A549 (cell line): ENCODE data around the gene CDC14A.
"Not testable (repeated sequence)": the region's sequence is repeated elsewhere in the genome, so short reads cannot be mapped to it uniquely, and the experiment has no call there.

ENCODE experiments used
- CEBPB ChIP-seq, 2 experiments: fragments of >200 bp in 1 of 2; sonication (Bioruptor Twin) in 1 of 2; formaldehyde crosslinking in 1 of 2; IDR thresholded peaks; 2 replicates each; pipeline ENCODE4 v1.6.1; 2012 to 2016
- EP300 ChIP-seq, 2 experiments: fragments of >200 bp; sonication (Bioruptor Twin); formaldehyde crosslinking; IDR thresholded peaks; 2 replicates in 1 of 2; 3 replicates in 1 of 2; pipeline ENCODE4 v1.6.1; 2016 to 2017
- FOSL2 ChIP-seq, 2 experiments: fragments of 450-650 bp in 1 of 2; fragments of >200 bp in 1 of 2; sonication (Bioruptor Twin) in 1 of 2; formaldehyde crosslinking; IDR thresholded peaks; 2 replicates each; pipeline versions ENCODE4 v1.5.0 to v1.6.1; 2016 to 2020; ENCODE audit warnings: mild to moderate bottlenecking in 1 of 2, moderate library complexity in 1 of 2
- POLR2A ChIP-seq: IDR thresholded peaks from 2 replicates; pipeline ENCODE4 v1.6.1; 2012; ENCODE audit warnings: mild to moderate bottlenecking, low read length
- RCOR1 ChIP-seq: fragments of 150-350 bp; IDR thresholded peaks from 2 replicates; pipeline ENCODE4 v1.6.1; 2014; ENCODE audit warnings: antibody characterized with exemption, low read length, low read depth
- TF ChIP-seq, protein P1 (sequence below): fragments of >200 bp; sonication (Bioruptor Twin); formaldehyde crosslinking; IDR thresholded peaks from 3 replicates; pipeline ENCODE4 v1.5.1; 2016
- TF ChIP-seq, protein P2 (sequence below): IDR thresholded peaks from 2 replicates; pipeline ENCODE4 v1.6.1; 2012

- not testable (repeated sequence) for TF ChIP-seq RCOR1; EP300 (IDR thresholded peaks at IDR 0.05); POLR2A; CEBPB (IDR thresholded peaks at IDR 0.05); FOSL2 (IDR thresholded peaks at IDR 0.05); FOSL2 (CRISPR knock-in tag; IDR thresholded peaks at IDR 0.05)
- TF ChIP-seq, protein P1, sequence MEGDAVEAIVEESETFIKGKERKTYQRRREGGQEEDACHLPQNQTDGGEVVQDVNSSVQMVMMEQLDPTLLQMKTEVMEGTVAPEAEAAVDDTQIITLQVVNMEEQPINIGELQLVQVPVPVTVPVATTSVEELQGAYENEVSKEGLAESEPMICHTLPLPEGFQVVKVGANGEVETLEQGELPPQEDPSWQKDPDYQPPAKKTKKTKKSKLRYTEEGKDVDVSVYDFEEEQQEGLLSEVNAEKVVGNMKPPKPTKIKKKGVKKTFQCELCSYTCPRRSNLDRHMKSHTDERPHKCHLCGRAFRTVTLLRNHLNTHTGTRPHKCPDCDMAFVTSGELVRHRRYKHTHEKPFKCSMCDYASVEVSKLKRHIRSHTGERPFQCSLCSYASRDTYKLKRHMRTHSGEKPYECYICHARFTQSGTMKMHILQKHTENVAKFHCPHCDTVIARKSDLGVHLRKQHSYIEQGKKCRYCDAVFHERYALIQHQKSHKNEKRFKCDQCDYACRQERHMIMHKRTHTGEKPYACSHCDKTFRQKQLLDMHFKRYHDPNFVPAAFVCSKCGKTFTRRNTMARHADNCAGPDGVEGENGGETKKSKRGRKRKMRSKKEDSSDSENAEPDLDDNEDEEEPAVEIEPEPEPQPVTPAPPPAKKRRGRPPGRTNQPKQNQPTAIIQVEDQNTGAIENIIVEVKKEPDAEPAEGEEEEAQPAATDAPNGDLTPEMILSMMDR: not testable (repeated sequence)
- TF ChIP-seq, protein P2, sequence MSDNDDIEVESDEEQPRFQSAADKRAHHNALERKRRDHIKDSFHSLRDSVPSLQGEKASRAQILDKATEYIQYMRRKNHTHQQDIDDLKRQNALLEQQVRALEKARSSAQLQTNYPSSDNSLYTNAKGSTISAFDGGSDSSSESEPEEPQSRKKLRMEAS: not testable (repeated sequence)
Measured at GRCh38 chr1:100405902-100406301, 53.6 kb downstream of the CDC14A start.
